A673 (cell line): ENCODE data around the gene TSPAN4.

Experiments
- EZH2 ChIP-seq: fragments of 200-600 bp; sonication (generic); IDR thresholded peaks from 2 replicates; pipeline ENCODE4 v1.6.1; 2017; ENCODE audit warnings: borderline replicate concordance, low read depth, mild to moderate bottlenecking, mixed read lengths, antibody characterized with exemption, low read length; ENCODE audit not compliant: poor library complexity, severe bottlenecking
- TF ChIP-seq, protein P1 (sequence below): fragments of 300-800, 200-600 bp; sonication (generic); conservative IDR thresholded peaks from 2 replicates; pipeline ENCODE4 v1.5.1; 2017; ENCODE audit warnings: low read depth, mild to moderate bottlenecking, antibody characterized with exemption, low read length, moderate library complexity, mixed read lengths

- TF ChIP-seq, protein P1, sequence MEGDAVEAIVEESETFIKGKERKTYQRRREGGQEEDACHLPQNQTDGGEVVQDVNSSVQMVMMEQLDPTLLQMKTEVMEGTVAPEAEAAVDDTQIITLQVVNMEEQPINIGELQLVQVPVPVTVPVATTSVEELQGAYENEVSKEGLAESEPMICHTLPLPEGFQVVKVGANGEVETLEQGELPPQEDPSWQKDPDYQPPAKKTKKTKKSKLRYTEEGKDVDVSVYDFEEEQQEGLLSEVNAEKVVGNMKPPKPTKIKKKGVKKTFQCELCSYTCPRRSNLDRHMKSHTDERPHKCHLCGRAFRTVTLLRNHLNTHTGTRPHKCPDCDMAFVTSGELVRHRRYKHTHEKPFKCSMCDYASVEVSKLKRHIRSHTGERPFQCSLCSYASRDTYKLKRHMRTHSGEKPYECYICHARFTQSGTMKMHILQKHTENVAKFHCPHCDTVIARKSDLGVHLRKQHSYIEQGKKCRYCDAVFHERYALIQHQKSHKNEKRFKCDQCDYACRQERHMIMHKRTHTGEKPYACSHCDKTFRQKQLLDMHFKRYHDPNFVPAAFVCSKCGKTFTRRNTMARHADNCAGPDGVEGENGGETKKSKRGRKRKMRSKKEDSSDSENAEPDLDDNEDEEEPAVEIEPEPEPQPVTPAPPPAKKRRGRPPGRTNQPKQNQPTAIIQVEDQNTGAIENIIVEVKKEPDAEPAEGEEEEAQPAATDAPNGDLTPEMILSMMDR = no peak
- no peak for TF ChIP-seq EZH2
These were observed 4.0 kb upstream of the TSPAN4 start for GRCh38 chr11:838441-839279.
